Tibial nerve (tissue), 4 donors: ENCODE data around the gene LSP1. TPM values are rescaled to one million over a fixed set of nuclear protein-coding genes. Genes with fewer than 3 reads are reported as not detected.

Experiments
- DNase-seq, 2 donors: peaks; one replicate each; pipeline ENCODE4 v3.0.0-alpha.2; 2019; ENCODE audit warnings: low spot score in 2 of 2
- H3K27ac ChIP-seq, 4 donors: fragments of 200-600 bp; sonication (generic) in 3 of 4; one replicate each; pipeline ENCODE4 v1.5.1; 2017 to 2019; ENCODE audit warnings: mild to moderate bottlenecking in 1 of 4
- H3K27me3 ChIP-seq, 2 donors: fragments of 200-600 bp; sonication (generic) in 1 of 2; one replicate each; pipeline versions ENCODE4 v1.5.1 to v1.6.0; 2017 to 2019
- H3K36me3 ChIP-seq, 3 donors: fragments of 200-600 bp; sonication (generic); one replicate each; pipeline ENCODE4 v1.5.1; 2018 to 2019
- H3K4me1 ChIP-seq, 4 donors: fragments of 200-600 bp; sonication (generic) in 3 of 4; one replicate each; pipeline ENCODE4 v1.5.1; 2017 to 2019
- H3K4me3 ChIP-seq, 4 donors: fragments of 200-600 bp; sonication (generic) in 3 of 4; one replicate each; pipeline ENCODE4 v1.5.1; 2017 to 2019; ENCODE audit warnings: mild to moderate bottlenecking in 1 of 4, moderate library complexity in 1 of 4
- H3K9me3 ChIP-seq, 4 donors: fragments of 200-600 bp; sonication (generic) in 3 of 4; one replicate each; pipeline ENCODE4 v1.5.1; 2017 to 2019
- EP300 ChIP-seq, 2 donors: sonication (generic); formaldehyde crosslinking; IDR thresholded peaks; one replicate each; pipeline ENCODE4 v1.6.1; 2017; ENCODE audit warnings: antibody characterized with exemption in 2 of 2, mild to moderate bottlenecking in 1 of 2
- POLR2A ChIP-seq, 2 donors: fragments of 450-650 bp; IDR thresholded peaks; one replicate each; pipeline ENCODE4 v1.6.1; 2017; ENCODE audit warnings: antibody characterized with exemption in 2 of 2, mild to moderate bottlenecking in 2 of 2, moderate library complexity in 2 of 2
- WGBS, 2 donors: methylation state at CpG; one replicate each; pipeline ENCODE4 v1.1.5; 2018; 5-methylcytosine and 5-hydroxymethylcytosine counted together
- total RNA-seq, 4 donors: library from RNA; depleted of rRNA; stranded (reverse); fragments of >200 nt; gene quantifications; one replicate each; pipeline ENCODE4 v1.1.0, GENCODE V29; 2016
- TF ChIP-seq, protein P1 (sequence below), 5 experiments: fragments of 200-600 bp in 3 of 5; fragments of 450-650 bp in 2 of 5; sonication (generic) in 3 of 5; IDR thresholded peaks; one replicate each; pipeline ENCODE4 v1.5.1; 2016 to 2019; ENCODE audit warnings: antibody characterized with exemption in 5 of 5, mild to moderate bottlenecking in 3 of 5, moderate library complexity in 2 of 5

Gene LSP1
- total RNA-seq, 4 donors from 2014 or later, result 36.9 to 69.0 (median 50.2) TPM

DNA sequence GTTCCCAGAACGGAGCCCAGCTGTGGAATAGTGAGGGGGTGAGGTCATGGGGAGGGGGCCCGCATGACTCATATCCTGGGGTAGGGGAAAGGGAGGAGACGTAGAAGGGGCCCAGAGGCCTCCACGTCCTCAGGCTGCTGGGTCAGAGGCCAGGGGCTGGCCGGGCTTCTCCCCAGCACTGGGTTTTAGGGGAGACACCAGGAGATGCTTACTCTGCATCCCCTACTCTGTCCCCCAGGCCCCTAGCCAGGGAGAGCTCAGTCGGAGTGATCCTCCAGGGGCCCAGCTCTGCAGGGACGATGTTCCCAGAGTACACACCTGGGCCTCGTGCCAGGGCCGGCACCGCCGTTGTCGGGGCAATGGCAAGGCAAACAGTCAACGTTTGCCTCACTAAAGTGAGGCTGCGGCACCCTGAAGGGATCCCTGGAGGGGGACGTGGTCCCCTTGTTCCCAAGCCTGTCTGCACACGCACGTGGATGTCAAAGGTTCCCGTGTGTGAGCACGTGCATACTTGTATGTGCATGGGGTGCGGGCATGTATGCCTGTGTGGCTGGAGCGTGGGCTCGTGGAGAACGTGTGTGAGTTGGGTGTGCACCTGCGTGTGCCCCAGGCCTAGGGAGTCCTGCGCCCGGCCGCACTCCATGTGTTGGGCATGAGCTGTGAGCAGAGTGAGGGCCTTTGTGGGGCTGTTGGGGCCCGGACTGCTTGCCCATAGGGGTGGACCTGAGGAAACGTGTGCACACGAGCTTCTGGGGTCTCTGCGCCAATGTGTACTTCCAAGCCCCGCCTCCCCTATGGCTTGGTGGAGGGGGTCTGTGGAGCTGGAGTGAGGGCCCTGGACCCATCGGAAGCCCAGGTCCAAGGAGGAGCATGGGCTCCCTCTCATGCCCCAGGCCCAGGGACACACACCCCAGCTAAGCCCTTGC is 24.6 kb downstream of the LSP1 start:
- peaks cover 0 to 80% (median 38%) of the 10 kb centered on the region in 4 donors for H3K4me1 ChIP-seq
- TF ChIP-seq EP300 (IDR thresholded peaks at IDR 0.05), result no peak
- H3K27ac ChIP-seq, result peak overlapping the region in 3 of 4 donors; percentile 56 to 88 (median 60)
- H3K4me3 ChIP-seq, result no peak overlapping the region
- H3K27me3 ChIP-seq, result peaks cover 0 to 4% of the 10 kb centered on the region in 2 donors
- no peaks in the 10 kb centered on the region for H3K9me3 ChIP-seq
- H3K36me3 ChIP-seq, result no peaks in the 10 kb centered on the region
- peak in 1 of 2 donors; percentile 19 for DNase-seq
- WGBS, 2 donors, result 43 to 56% methylated on average over 14 to 32 of the region's 33 CpGs

DNA sequence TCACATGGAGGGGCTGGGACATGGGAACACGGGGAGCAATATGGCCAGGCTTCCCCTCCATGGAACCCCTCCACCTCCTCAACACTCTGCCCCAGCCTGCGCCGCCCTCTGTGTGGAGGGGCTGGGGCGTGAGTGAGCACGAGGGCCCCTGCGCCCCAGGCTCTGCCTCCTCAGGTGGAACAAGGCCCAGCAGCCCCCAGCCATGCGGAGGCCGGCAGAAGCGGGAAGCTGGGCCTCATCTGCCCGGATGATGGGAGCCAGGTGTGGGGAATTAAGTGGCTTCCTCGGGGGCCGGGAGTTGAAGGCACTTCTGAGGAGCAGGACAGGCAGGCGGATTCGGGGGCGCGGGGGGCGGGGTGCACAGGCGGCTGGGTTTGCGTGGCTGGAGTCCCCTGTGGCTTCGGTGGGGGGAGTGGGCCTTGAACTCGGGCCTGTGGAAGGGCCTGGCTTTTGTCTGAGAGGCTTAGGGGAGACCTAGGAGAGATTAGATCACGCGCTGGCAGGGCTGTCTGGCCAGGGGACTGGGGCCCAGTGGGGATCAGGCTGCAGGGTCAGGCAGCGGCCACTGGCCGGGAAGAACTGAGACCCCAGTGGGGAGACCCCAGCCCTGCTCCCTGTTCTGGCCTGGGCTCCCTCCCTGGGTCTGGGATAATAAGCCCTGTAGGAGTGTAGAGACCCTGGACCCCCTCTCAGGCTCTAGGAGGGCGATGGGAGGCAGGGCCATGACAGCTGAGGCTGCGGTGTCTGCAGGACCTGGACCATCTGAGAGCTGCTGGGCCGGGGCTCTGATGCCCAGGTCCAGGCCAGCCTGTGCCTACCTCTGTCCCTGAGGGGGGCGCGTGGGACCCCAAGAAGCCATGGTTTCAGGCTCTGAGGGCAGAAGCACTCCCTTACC is 25.5 kb downstream of the LSP1 start:
- Histone ChIP-seq H3K9me3 (no peaks in the 10 kb centered on the region), H3K27ac (peak overlapping the region in 3 of 4 donors; percentile 56 to 88 (median 60)), H3K4me1 (peaks cover 0 to 76% (median 38%) of the 10 kb centered on the region in 4 donors), H3K27me3 (peaks cover 0 to 4% of the 10 kb centered on the region in 2 donors), H3K36me3 (peaks cover 0 to 5% (median 0%) of the 10 kb centered on the region in 3 donors), H3K4me3 (no peak overlapping the region)
- 82 to 86% methylated on average over 26 to 28 of the region's 30 CpGs for WGBS, 2 donors
- DNase-seq, result peak in 1 of 2 donors; percentile 10
- TF ChIP-seq EP300 (IDR thresholded peaks at IDR 0.05) (no peak), POLR2A (IDR thresholded peaks at IDR 0.05) (no peak)
- TF ChIP-seq, protein P1, sequence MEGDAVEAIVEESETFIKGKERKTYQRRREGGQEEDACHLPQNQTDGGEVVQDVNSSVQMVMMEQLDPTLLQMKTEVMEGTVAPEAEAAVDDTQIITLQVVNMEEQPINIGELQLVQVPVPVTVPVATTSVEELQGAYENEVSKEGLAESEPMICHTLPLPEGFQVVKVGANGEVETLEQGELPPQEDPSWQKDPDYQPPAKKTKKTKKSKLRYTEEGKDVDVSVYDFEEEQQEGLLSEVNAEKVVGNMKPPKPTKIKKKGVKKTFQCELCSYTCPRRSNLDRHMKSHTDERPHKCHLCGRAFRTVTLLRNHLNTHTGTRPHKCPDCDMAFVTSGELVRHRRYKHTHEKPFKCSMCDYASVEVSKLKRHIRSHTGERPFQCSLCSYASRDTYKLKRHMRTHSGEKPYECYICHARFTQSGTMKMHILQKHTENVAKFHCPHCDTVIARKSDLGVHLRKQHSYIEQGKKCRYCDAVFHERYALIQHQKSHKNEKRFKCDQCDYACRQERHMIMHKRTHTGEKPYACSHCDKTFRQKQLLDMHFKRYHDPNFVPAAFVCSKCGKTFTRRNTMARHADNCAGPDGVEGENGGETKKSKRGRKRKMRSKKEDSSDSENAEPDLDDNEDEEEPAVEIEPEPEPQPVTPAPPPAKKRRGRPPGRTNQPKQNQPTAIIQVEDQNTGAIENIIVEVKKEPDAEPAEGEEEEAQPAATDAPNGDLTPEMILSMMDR (IDR thresholded peaks at IDR 0.05), result no peak

DNA sequence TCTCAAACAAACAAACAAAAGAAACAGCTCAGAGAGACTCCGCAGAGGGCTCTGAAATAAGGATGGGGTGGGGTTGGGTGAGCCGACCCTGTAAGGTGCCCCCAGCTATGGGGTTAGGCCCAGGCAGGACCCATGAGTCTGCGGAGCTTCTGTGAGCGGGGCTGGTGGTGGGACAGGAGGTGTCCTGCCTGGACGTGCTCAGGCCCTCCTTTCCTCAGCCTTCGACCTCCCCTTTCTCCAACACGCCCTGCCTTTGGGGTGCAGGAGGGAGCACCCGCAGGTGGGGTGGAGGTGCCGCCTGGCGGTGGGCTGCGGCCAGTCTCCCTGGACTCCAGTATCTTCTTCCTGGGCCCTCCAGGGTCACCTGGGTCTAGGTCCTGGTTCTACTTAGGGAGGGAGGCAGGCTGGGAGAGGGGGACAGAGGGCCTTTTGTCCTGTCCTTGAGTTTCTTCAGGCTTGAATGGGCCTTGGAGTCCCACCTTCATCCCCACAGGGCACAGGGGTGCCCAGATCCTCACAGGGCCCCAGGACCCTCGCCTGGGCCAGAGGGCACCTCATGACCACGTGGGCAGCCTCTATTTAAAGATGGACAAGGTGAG is 26.6 kb downstream of the LSP1 start:
- peak overlapping the region in 3 of 4 donors; percentile 77 to 91 (median 88) for H3K27ac ChIP-seq
- DNase-seq, result peak in 1 of 2 donors; percentile 8
- 78 to 92% methylated on average over 12 of the region's 13 CpGs for WGBS, 2 donors

DNA sequence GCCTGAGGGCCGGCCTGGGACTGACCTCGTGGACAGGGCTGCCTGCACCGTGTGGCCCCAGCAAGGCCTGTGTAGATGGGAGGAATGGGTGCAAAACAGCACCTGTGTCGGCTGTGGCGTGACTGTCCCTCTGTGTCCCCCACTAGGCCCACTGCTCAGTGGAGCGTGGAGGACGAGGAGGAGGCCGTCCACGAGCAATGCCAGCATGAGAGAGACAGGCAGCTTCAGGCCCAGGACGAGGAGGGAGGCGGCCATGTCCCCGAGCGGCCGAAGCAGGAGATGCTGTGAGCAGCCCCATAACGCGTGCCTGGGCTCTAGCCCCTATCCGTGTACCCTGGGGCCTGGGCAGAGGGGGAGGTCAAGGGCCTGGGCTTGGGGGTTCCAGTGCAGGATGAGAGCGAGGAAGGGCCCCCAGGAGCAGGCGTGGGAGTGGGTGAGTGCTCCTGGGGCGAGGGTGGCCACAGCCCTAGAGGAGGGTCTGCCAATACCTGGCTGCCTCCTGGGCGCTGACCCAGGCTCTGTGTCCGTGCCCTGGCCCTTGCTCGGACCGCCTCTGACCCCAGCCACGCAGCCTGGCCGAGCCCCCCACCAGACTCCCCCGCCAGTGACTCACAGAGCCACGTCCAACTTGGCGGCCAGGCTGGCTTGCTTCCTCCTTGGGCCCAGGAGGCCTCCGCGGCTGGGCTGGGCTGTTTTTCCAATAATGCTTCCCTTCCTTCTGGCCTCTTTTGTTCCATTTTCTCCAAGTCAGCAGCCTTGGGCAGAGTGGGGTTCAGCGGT is 27.2 kb downstream of the LSP1 start:
- 61 to 65% methylated on average over 31 of the region's 32 CpGs for WGBS, 2 donors
- H3K4me3 ChIP-seq, result no peak overlapping the region
- peaks cover 0 to 68% (median 38%) of the 10 kb centered on the region in 4 donors for H3K4me1 ChIP-seq
- peaks cover 0 to 4% of the 10 kb centered on the region in 2 donors for H3K27me3 ChIP-seq
- peaks cover 0 to 22% (median 0%) of the 10 kb centered on the region in 3 donors for H3K36me3 ChIP-seq
- TF ChIP-seq POLR2A (IDR thresholded peaks at IDR 0.05), result no peak
- peak in 1 of 2 donors; percentile 44 for TF ChIP-seq EP300 (IDR thresholded peaks at IDR 0.05)
- no peaks in the 10 kb centered on the region for H3K9me3 ChIP-seq
- peak; percentile 64 to 66 for DNase-seq
- peak overlapping the region; percentile 47 to 91 (median 82) for H3K27ac ChIP-seq

More for the DNA sequence above, 26.6 kb downstream of the LSP1 start:
- Histone ChIP-seq H3K27me3 (peaks cover 0 to 4% of the 10 kb centered on the region in 2 donors), H3K4me3 (no peak overlapping the region), H3K4me1 (peaks cover 0 to 74% (median 38%) of the 10 kb centered on the region in 4 donors), H3K36me3 (peaks cover 0 to 15% (median 0%) of the 10 kb centered on the region in 3 donors), H3K9me3 (no peaks in the 10 kb centered on the region)
- TF ChIP-seq EP300 (IDR thresholded peaks at IDR 0.05), result no peak

DNA sequence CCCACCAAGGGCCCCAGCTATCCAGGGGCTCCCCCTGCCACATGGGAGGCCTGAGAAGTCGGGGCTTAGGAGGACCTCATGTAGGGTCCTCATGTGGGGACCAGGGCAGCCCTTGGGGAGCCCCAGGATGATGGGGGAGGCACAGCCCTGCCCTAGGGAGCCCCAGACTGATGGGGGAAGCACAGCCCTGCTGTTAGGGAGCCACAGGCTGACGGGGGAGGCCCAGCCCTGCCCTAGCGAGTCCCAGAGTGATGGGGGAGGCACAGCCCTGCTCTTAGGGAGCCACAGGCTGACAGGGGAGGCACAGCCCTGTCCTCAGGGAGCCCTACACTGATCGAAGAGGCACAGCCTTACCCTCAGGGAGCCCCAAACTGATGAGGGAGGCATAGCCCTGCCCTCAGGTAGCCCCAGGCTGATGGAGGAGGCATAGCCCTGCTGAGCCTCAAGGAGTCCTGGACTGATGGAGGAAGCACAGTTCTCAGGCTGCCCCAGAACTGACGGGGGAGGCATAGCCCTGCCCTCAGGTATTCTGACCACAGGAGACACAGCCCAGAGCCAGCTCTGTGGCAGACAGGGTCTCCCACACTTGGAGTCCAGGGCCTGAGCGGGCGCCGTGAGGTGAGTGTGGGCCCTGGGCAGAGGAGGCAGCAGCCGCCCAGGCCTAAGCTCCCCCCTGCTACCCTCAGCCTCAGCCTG is 28.0 kb downstream of the LSP1 start:
- WGBS, 2 donors, result 75 to 77% methylated on average over 7 to 8 of the region's 9 CpGs
- Histone ChIP-seq H3K27ac (peak overlapping the region; percentile 47 to 91 (median 82)), H3K4me3 (no peak overlapping the region), H3K9me3 (no peaks in the 10 kb centered on the region), H3K27me3 (peaks cover 0 to 4% of the 10 kb centered on the region in 2 donors), H3K4me1 (peaks cover 0 to 60% (median 35%) of the 10 kb centered on the region in 4 donors), H3K36me3 (peaks cover 0 to 26% (median 0%) of the 10 kb centered on the region in 3 donors)
- no peak for TF ChIP-seq EP300 (IDR thresholded peaks at IDR 0.05)
- no peak for TF ChIP-seq POLR2A (IDR thresholded peaks at IDR 0.05)
- TF ChIP-seq, protein P1 (IDR thresholded peaks at IDR 0.05), result no peak
- no peak for DNase-seq
